Smooth muscle cell (in vitro differentiated cells): ENCODE results near the gene PHF20. TPM values are rescaled to one million over a fixed set of nuclear protein-coding genes. Genes with fewer than 3 reads are reported as not detected.
"Not testable (repeated sequence)": the region's sequence is repeated elsewhere in the genome, so short reads cannot be mapped to it uniquely, and the experiment has no call there.

Source experiments
- DNase-seq: peaks from one replicate; lab custom pipeline; 2025; ENCODE audit not compliant: unreplicated experiment; lab: John Stamatoyannopoulos, UW
- H2AFZ ChIP-seq: fragments of 200-600 bp; sonication (generic); 2 replicates; pipeline ENCODE4 v1.6.0; 2016; ENCODE audit warnings: antibody characterized with exemption, low read depth, mild to moderate bottlenecking
- H3F3A ChIP-seq: fragments of 200-600 bp; sonication (generic); 2 replicates; pipeline ENCODE4 v1.6.0; 2017; ENCODE audit warnings: antibody characterized with exemption, low read depth
- H3K27ac ChIP-seq: fragments of 200-600 bp; sonication (generic); 2 replicates; pipeline ENCODE4 v1.5.1; 2016; ENCODE audit warnings: low read depth, mild to moderate bottlenecking
- H3K27me3 ChIP-seq: fragments of 200-600 bp; sonication (generic); 2 replicates; pipeline ENCODE4 v1.6.1; 2016; ENCODE audit warnings: low read depth, mild to moderate bottlenecking
- H3K36me3 ChIP-seq: fragments of 200-600 bp; sonication (generic); 2 replicates; pipeline ENCODE4 v1.5.1; 2016; ENCODE audit warnings: low read depth
- H3K4me1 ChIP-seq: fragments of 200-600 bp; sonication (generic); 2 replicates; pipeline ENCODE4 v1.5.1; 2016; ENCODE audit warnings: low read depth
- H3K4me2 ChIP-seq: fragments of 200-600 bp; sonication (generic); 2 replicates; pipeline ENCODE4 v1.6.0; 2016; ENCODE audit warnings: mild to moderate bottlenecking
- H3K4me3 ChIP-seq: fragments of 200-600 bp; sonication (generic); 2 replicates; pipeline ENCODE4 v1.5.1; 2016; ENCODE audit warnings: mild to moderate bottlenecking
- H3K79me2 ChIP-seq: fragments of 200-600 bp; sonication (generic); 2 replicates; pipeline ENCODE4 v1.6.0; 2016; ENCODE audit warnings: low read depth, mild to moderate bottlenecking
- H3K9ac ChIP-seq: fragments of 200-600 bp; sonication (generic); 2 replicates; pipeline ENCODE4 v1.6.0; 2016; ENCODE audit warnings: low read depth
- H3K9me3 ChIP-seq: fragments of 200-600 bp; sonication (generic); replicated peaks from 2 replicates; pipeline ENCODE4 v1.5.1; 2016; ENCODE audit warnings: low read depth
- H4K20me1 ChIP-seq: fragments of 200-600 bp; sonication (generic); 2 replicates; pipeline ENCODE4 v1.6.0; 2016; ENCODE audit warnings: low read depth
- CTCF ChIP-seq: fragments of 200-600 bp; sonication (generic); IDR thresholded peaks from 2 replicates; pipeline ENCODE4 v1.5.1; 2017; ENCODE audit warnings: borderline replicate concordance, mild to moderate bottlenecking, antibody characterized with exemption; ENCODE audit not compliant: insufficient read depth, poor library complexity, severe bottlenecking
- WGBS: methylation state at CpG from one replicate; pipeline ENCODE4 v1.1.7; 2016; ENCODE audit warnings: low lambda C conversion rate; 5-methylcytosine and 5-hydroxymethylcytosine counted together
- polyA plus RNA-seq: library from polyadenylated mRNA; unstranded; fragments of >200 nt; fragmentation: Nextera tagmentation; extraction: Ambion mirVana; gene quantifications from 2 replicates; pipeline ENCODE4 v1.2.1, GENCODE V29; 2016
- small RNA-seq: library from RNA; depleted of rRNA; stranded (forward); fragments of <200 nt; gene quantifications from one replicate; pipeline ENCODE3, GENCODE V24; 2014
- total RNA-seq: library from RNA; depleted of rRNA; stranded (reverse); fragments of >200 nt; gene quantifications from 2 replicates; pipeline ENCODE4 v1.2.3, GENCODE V29; 2014

The PHF20 gene
- total and polyA plus RNA-seq, 2 experiments from 2014 or later = 23.3 to 27.4 TPM

- DNase-seq = no peak
Measured at GRCh38 chr20:35992713-35993335, 221.0 kb downstream of the PHF20 start.

GRCh38 chr20:35994994-35995453 is 223.2 kb downstream of the PHF20 start:
- no peaks in the 10 kb centered on the region for H3K27me3 ChIP-seq
- H2AFZ ChIP-seq = no peak overlapping the region
- H3K4me2 ChIP-seq = no peak overlapping the region
- no peak overlapping the region for H3K4me3 ChIP-seq
- DNase-seq = peak; percentile 16
- no peak overlapping the region for H3K27ac ChIP-seq
- H4K20me1 ChIP-seq = no peaks in the 10 kb centered on the region
- peak; percentile 85 for TF ChIP-seq CTCF
- peaks cover 4% of the 10 kb centered on the region for H3K4me1 ChIP-seq
- no peaks in the 10 kb centered on the region for H3F3A ChIP-seq
- H3K9ac ChIP-seq = no peak overlapping the region
- whole genome bisulfite sequencing = 6% methylated on average over 6 of the region's 6 CpGs
- no peaks in the 10 kb centered on the region for H3K9me3 ChIP-seq
- no peaks in the 10 kb centered on the region for H3K79me2 ChIP-seq
- no peaks in the 10 kb centered on the region for H3K36me3 ChIP-seq

More at GRCh38 chr20:35992713-35993335, 221.0 kb downstream of the PHF20 start:
- Histone ChIP-seq H4K20me1 (no peaks in the 10 kb centered on the region), H3K4me3 (no peak overlapping the region), H3F3A (no peaks in the 10 kb centered on the region), H3K4me2 (peak overlapping the region; percentile 30), H3K4me1 (peaks cover 4% of the 10 kb centered on the region), H3K9ac (no peak overlapping the region), H3K9me3 (no peaks in the 10 kb centered on the region), H2AFZ (no peak overlapping the region), H3K27me3 (no peaks in the 10 kb centered on the region), H3K79me2 (no peaks in the 10 kb centered on the region), H3K36me3 (no peaks in the 10 kb centered on the region), H3K27ac (no peak overlapping the region)
- WGBS = 10% methylated on average over 6 of the region's 6 CpGs
- peak; percentile 70 for TF ChIP-seq CTCF

GRCh38 chr20:35996492-35996891 is 224.7 kb downstream of the PHF20 start:
- not testable (repeated sequence) for H3K4me2 ChIP-seq, H3K27me3 ChIP-seq, H4K20me1 ChIP-seq, DNase-seq, H3K36me3 ChIP-seq, H3K9me3 ChIP-seq, H3K9ac ChIP-seq, H3K27ac ChIP-seq, H3K79me2 ChIP-seq, H3K4me3 ChIP-seq, H3K4me1 ChIP-seq, H2AFZ ChIP-seq, H3F3A ChIP-seq
- 92% methylated on average over 8 of the region's 8 CpGs for WGBS

Small RNAs within 50 kb of the gene (small RNA-seq; reads per million reads assigned to genes)
- gene COX7BP2 (not detected), gene HIGD1AP16 (0.24 reads per million), gene RF00019 (not detected), gene RF00026 (not detected), gene RNU4-40P (not detected), gene RNU6-937P (not detected)

Other genes starting within 250 kb of the PHF20 start
- gene C20orf173, start 242.4 kb upstream of the PHF20 start, total RNA-seq = not detected in 2 replicates
- gene C20orf173, start 242.4 kb upstream of the PHF20 start, polyA plus RNA-seq = not detected in 2 replicates
- 188 and 245 TPM in 2 replicates for gene ERGIC3, start 229.9 kb upstream of the PHF20 start, total RNA-seq
- gene ERGIC3, start 229.9 kb upstream of the PHF20 start, polyA plus RNA-seq = 252 and 270 TPM in 2 replicates
- gene SPAG4, start 156.2 kb upstream of the PHF20 start, total RNA-seq = 9.3 and 10.4 TPM in 2 replicates
- 27.6 and 35.4 TPM in 2 replicates for gene SPAG4, start 156.2 kb upstream of the PHF20 start, polyA plus RNA-seq
- gene CPNE1, start 107.1 kb upstream of the PHF20 start, total RNA-seq = 111 and 140 TPM in 2 replicates
- 156 TPM in 2 replicates for gene CPNE1, start 107.1 kb upstream of the PHF20 start, polyA plus RNA-seq
- gene RBM12, start 107.1 kb upstream of the PHF20 start, total RNA-seq = 34.0 and 44.2 TPM in 2 replicates
- gene RBM12, start 107.1 kb upstream of the PHF20 start, polyA plus RNA-seq = 11.5 and 14.5 TPM in 2 replicates
- 25.3 and 40.1 TPM in 2 replicates for gene NFS1, start 72.7 kb upstream of the PHF20 start, total RNA-seq
- gene NFS1, start 72.7 kb upstream of the PHF20 start, polyA plus RNA-seq = 35.1 and 40.3 TPM in 2 replicates
- gene ROMO1, start 72.6 kb upstream of the PHF20 start, total RNA-seq = 252 and 523 TPM in 2 replicates
- gene ROMO1, start 72.6 kb upstream of the PHF20 start, polyA plus RNA-seq = 694 and 771 TPM in 2 replicates
- gene RBM39, start 29.8 kb upstream of the PHF20 start, total RNA-seq = 408 and 449 TPM in 2 replicates
- gene RBM39, start 29.8 kb upstream of the PHF20 start, polyA plus RNA-seq = 139 and 196 TPM in 2 replicates
- 20.9 and 26.7 TPM in 2 replicates for gene SCAND1, start 182.5 kb downstream of the PHF20 start, total RNA-seq
- 128 and 135 TPM in 2 replicates for gene SCAND1, start 182.5 kb downstream of the PHF20 start, polyA plus RNA-seq
- gene CNBD2, start 196.6 kb downstream of the PHF20 start, total RNA-seq = 4.8 and 10.2 TPM in 2 replicates
- gene CNBD2, start 196.6 kb downstream of the PHF20 start, polyA plus RNA-seq = 0.18 and 2.8 TPM in 2 replicates